Activated T-helper 2 cell treated with anti-CD3 and anti-CD28 coated beads, Interferon-gamma antibody, Interleukin-2, Interleukin-4, amounts not matched to agents 10 μg/mL and 5 μg/mL and 100 μg/mL, durations not matched to agents 14 hours and 24 hours and 36 hours (primary cell): ENCODE data around the gene TRMT44. TPM values are rescaled to one million over a fixed set of nuclear protein-coding genes. Genes with fewer than 3 reads are reported as not detected.

Experiments used
- DNase-seq: peaks from one replicate; pipeline ENCODE4 v3.0.0; 2021; ENCODE audit warnings: low spot score
- H3K27ac Mint-ChIP-seq: one replicate; pipeline ENCODE4 v1.8.0; 2021; ENCODE audit warnings: mixed read lengths
- H3K27me3 Mint-ChIP-seq: one replicate; pipeline ENCODE4 v1.8.0; 2021; ENCODE audit warnings: low read depth, mixed read lengths
- H3K36me3 Mint-ChIP-seq: one replicate; pipeline ENCODE4 v1.8.0; 2021; ENCODE audit warnings: low read depth, mixed read lengths
- H3K4me1 Mint-ChIP-seq: one replicate; pipeline ENCODE4 v1.8.0; 2021; ENCODE audit warnings: low read depth, mixed read lengths
- H3K4me3 Mint-ChIP-seq: one replicate; pipeline ENCODE4 v1.8.0; 2021; ENCODE audit warnings: low read depth, mild to moderate bottlenecking, moderate library complexity, mixed read lengths
- H3K9me3 Mint-ChIP-seq: one replicate; pipeline ENCODE4 v1.8.0; 2021; ENCODE audit warnings: mixed read lengths
- intact Hi-C: fragments of 100-400 bp; cut with micrococcal nuclease; formaldehyde crosslinking; loops from one replicate; pipeline ENCODE4 v1.15.1; 2023
- total RNA-seq: library from RNA; stranded (reverse); gene quantifications from 2 replicates; pipeline ENCODE4 v1.2.3, GENCODE V29; 2022

The TRMT44 gene
- total RNA-seq, 1 donor from 2014 or later, result 28.2 TPM

GRCh38 chr4:8523766-8524165, 83.2 kb downstream of the TRMT44 start:
- Mint-ChIP-seq H3K4me3 (no peak overlapping the region), H3K27me3 (no peaks in the 10 kb centered on the region), H3K27ac (no peak overlapping the region), H3K4me1 (no peaks in the 10 kb centered on the region), H3K36me3 (no peaks in the 10 kb centered on the region), H3K9me3 (no peaks in the 10 kb centered on the region)
- intact Hi-C loops, result no loop called here
- no peak for DNase-seq

GRCh38 chr4:8524595-8525382, 84.2 kb downstream of the TRMT44 start:
- intact Hi-C loops, result no loop called here
- Mint-ChIP-seq H3K4me1 (no peaks in the 10 kb centered on the region), H3K36me3 (no peaks in the 10 kb centered on the region), H3K27ac (no peak overlapping the region), H3K27me3 (peaks cover 1% of the 10 kb centered on the region), H3K9me3 (no peaks in the 10 kb centered on the region), H3K4me3 (no peak overlapping the region)
- no peak for DNase-seq

- H3K4me3 Mint-ChIP-seq, result no peak overlapping the region
- H3K4me1 Mint-ChIP-seq, result no peaks in the 10 kb centered on the region
- H3K27ac Mint-ChIP-seq, result no peak overlapping the region
- H3K9me3 Mint-ChIP-seq, result no peaks in the 10 kb centered on the region
- intact Hi-C loops, result no loop called here
- H3K36me3 Mint-ChIP-seq, result no peaks in the 10 kb centered on the region
- DNase-seq, result no peak
- peaks cover 1% of the 10 kb centered on the region for H3K27me3 Mint-ChIP-seq
Measured at GRCh38 chr4:8525383-8526120, 85.0 kb downstream of the TRMT44 start.

Other genes with a start within 250 kb of the TRMT44 start
- 14.2 and 14.8 TPM in 2 replicates for gene SH3TC1, start 241.5 kb upstream of the TRMT44 start, total RNA-seq
- gene HTRA3, start 171.0 kb upstream of the TRMT44 start, total RNA-seq, result 0.23 TPM in 1 of 2 replicates, not detected in the other
- 28.4 and 29.9 TPM in 2 replicates for gene ACOX3, start 54 bp upstream of the TRMT44 start, total RNA-seq
- gene GPR78, start 139.6 kb downstream of the TRMT44 start, total RNA-seq, result not detected in 2 replicates
- not detected in 2 replicates for gene CPZ, start 152.0 kb downstream of the TRMT44 start, total RNA-seq